Right cardiac atrium (tissue), 5 donors: Measurements from ENCODE around the gene MRPL28. TPM values are rescaled to one million over a fixed set of nuclear protein-coding genes. Genes with fewer than 3 reads are reported as not detected.

Experiments
- ATAC-seq, 2 donors: fragments of 200-7000 bp; cut with Tn5 transposase; one replicate each; pipeline versions ENCODE4 v1.8.0 to v1.9.1; 2020; ENCODE audit warnings: moderate library complexity in 2 of 2, mild to moderate bottlenecking in 1 of 2
- DNase-seq, 3 donors: peaks; one replicate each; pipeline ENCODE4 v3.0.0-alpha.2; 2020
- H3K27ac ChIP-seq: one replicate; pipeline ENCODE4 v1.5.1; 2013; ENCODE audit warnings: mild to moderate bottlenecking, low read length, control low read depth, moderate library complexity
- H3K27me3 ChIP-seq: one replicate; pipeline ENCODE4 v1.6.1; 2013; ENCODE audit not compliant: control insufficient read depth, insufficient read depth
- H3K4me1 ChIP-seq: one replicate; pipeline ENCODE4 v1.6.1; 2013; ENCODE audit warnings: low read length; ENCODE audit not compliant: control insufficient read depth, insufficient read depth
- H3K4me3 ChIP-seq: one replicate; pipeline ENCODE4 v1.5.1; 2013; ENCODE audit warnings: low read length, control low read depth
- H3K9me3 ChIP-seq: one replicate; pipeline ENCODE4 v1.6.1; 2013; ENCODE audit warnings: low read length; ENCODE audit not compliant: control insufficient read depth
- WGBS: extraction: QIAGEN DNeasy Blood & Tissue Kit; methylation state at CpG from one replicate; pipeline ENCODE4 v1.1.7; 2013; 5-methylcytosine and 5-hydroxymethylcytosine counted together
- intact Hi-C, 4 donors: fragments of 100-400 bp; cut with DNase I; formaldehyde crosslinking; loops; one replicate each; pipeline versions ENCODE4 v1.11.0 to v1.14.0; 2022 to 2023
- polyA plus RNA-seq: library from polyadenylated mRNA; stranded (reverse); fragments of 200-250 nt; gene quantifications from one replicate; pipeline ENCODE4 v1.2.3, GENCODE V29; 2013
- total RNA-seq, 4 donors: library from RNA; stranded (reverse); fragmentation: NEBNext Ultra II Directional; extraction: Animal tissue kit (Norgen Biotek cat#: 25700); gene quantifications; one replicate each; pipeline ENCODE4 v1.2.1, GENCODE V29; 2021
- donor health status: healthy with polysubstance abuse.
- donor health status: DM: no; HTN: yes; CAD: no.
- donor health status: DM: no; HTN: no; CAD: no.
- donor health status: DM: no; HTN: yes; CAD: no; lungs with severe emphysema.
- donor health status: DM: yes; HTN: yes; CAD: no.

Gene MRPL28
- total and polyA plus RNA-seq, 5 donors: 63.9 to 130 (median 70.6) TPM

GRCh38 chr16:400061-400591 lies 29.8 kb upstream of the MRPL28 start:
- peak in 1 of 3 donors; percentile 63 for DNase-seq
- H3K4me1 ChIP-seq: no peaks in the 10 kb centered on the region
- H3K27ac ChIP-seq: no peak overlapping the region
- H3K4me3 ChIP-seq: no peak overlapping the region
- no peaks in the 10 kb centered on the region for H3K9me3 ChIP-seq
- intact Hi-C loops: no loop called here
- no peaks in the 10 kb centered on the region for H3K27me3 ChIP-seq
- 70% methylated on average over 10 of the region's 10 CpGs for WGBS
- no peak for ATAC-seq

- ATAC-seq: no peak
- peak in 1 of 3 donors; percentile 47 for DNase-seq
- intact Hi-C loops: loop anchor here in 1 of 4 donors (5.0 to 10.0 kb wide), 2 partner anchors 128 to 265 kb away; partner anchors contain the start of genes CAPN15 and RHOT2
- H3K9me3 ChIP-seq: no peaks in the 10 kb centered on the region
- H3K27ac ChIP-seq: no peak overlapping the region
- no peak overlapping the region for H3K4me3 ChIP-seq
- WGBS: 83% methylated on average over 22 of the region's 22 CpGs
- H3K27me3 ChIP-seq: no peaks in the 10 kb centered on the region
- no peaks in the 10 kb centered on the region for H3K4me1 ChIP-seq
Observed at GRCh38 chr16:399340-400019, 29.1 kb upstream of the MRPL28 start.

- H3K4me3 ChIP-seq: no peak overlapping the region
- H3K27ac ChIP-seq: no peak overlapping the region
- no peaks in the 10 kb centered on the region for H3K9me3 ChIP-seq
- WGBS: 83% methylated on average over 24 of the region's 24 CpGs
- intact Hi-C loops: loop anchor here in 1 of 4 donors (5.0 to 10.0 kb wide), 2 partner anchors 129 to 266 kb away; partner anchors contain the start of genes CAPN15 and RHOT2
- DNase-seq (peak in 1 of 3 donors; percentile 62), ATAC-seq (no peak)
- H3K27me3 ChIP-seq: no peaks in the 10 kb centered on the region
- H3K4me1 ChIP-seq: no peaks in the 10 kb centered on the region
Observed at GRCh38 chr16:398561-399339, 28.4 kb upstream of the MRPL28 start.

- intact Hi-C loops: loop anchor here in 1 of 4 donors (5.0 to 10.0 kb wide), 2 partner anchors 129 to 267 kb away; partner anchors contain the start of genes CAPN15 and RHOT2
- Histone ChIP-seq H3K4me1 (no peaks in the 10 kb centered on the region), H3K9me3 (no peaks in the 10 kb centered on the region), H3K27ac (peak overlapping the region; percentile 14), H3K4me3 (no peak overlapping the region), H3K27me3 (no peaks in the 10 kb centered on the region)
- peak; percentile 72 to 91 (median 90) for DNase-seq
- ATAC-seq: peak; percentile 18 to 34
- 18% methylated on average over 29 of the region's 29 CpGs for WGBS
Observed at GRCh38 chr16:397736-398332, 27.5 kb upstream of the MRPL28 start.

- intact Hi-C loops: loop anchor here in 1 of 4 donors (5.0 to 10.0 kb wide), 2 partner anchors 130 to 268 kb away; partner anchors contain the start of genes CAPN15 and RHOT2
- no peaks in the 10 kb centered on the region for H3K9me3 ChIP-seq
- H3K4me3 ChIP-seq: peak within 1 kb of the TSS; percentile 75
- WGBS: under 1% methylated on average over 75 of the region's 75 CpGs
- H3K27me3 ChIP-seq: no peaks in the 10 kb centered on the region
- no peak for ATAC-seq
- H3K4me1 ChIP-seq: no peaks in the 10 kb centered on the region
- peak within 1 kb of the TSS; percentile 32 for H3K27ac ChIP-seq
- DNase-seq: peak; percentile 58 to 79 (median 77)
Observed at GRCh38 chr16:397135-397661, 26.9 kb upstream of the MRPL28 start, which contains the start of gene NME4. Gene NME4, plus strand, starts transcription at chr16:397199. Its CDS starts 24 bp downstream, at chr16:397223.

- peak overlapping the region; percentile 32 for H3K27ac ChIP-seq
- intact Hi-C loops: loop anchor here in 1 of 4 donors (5.0 to 10.0 kb wide), 2 partner anchors 131 to 268 kb away; partner anchors contain the start of genes CAPN15 and RHOT2
- no peaks in the 10 kb centered on the region for H3K27me3 ChIP-seq
- WGBS: 2% methylated on average over 22 of the region's 22 CpGs
- no peaks in the 10 kb centered on the region for H3K9me3 ChIP-seq
- peak overlapping the region; percentile 75 for H3K4me3 ChIP-seq
- DNase-seq (peak; percentile 68 to 85 (median 82)), ATAC-seq (peak; percentile 27 to 39)
- no peaks in the 10 kb centered on the region for H3K4me1 ChIP-seq
Observed at GRCh38 chr16:396605-397004, 26.3 kb upstream of the MRPL28 start.

- 27% methylated on average over 3 of the region's 3 CpGs for WGBS
- no peaks in the 10 kb centered on the region for H3K27me3 ChIP-seq
- ATAC-seq (no peak), DNase-seq (no peak)
- H3K4me1 ChIP-seq: no peaks in the 10 kb centered on the region
- no peaks in the 10 kb centered on the region for H3K9me3 ChIP-seq
- intact Hi-C loops: loop anchor here in 1 of 4 donors (5.0 to 10.0 kb wide), 2 partner anchors 131 to 269 kb away; partner anchors contain the start of genes CAPN15 and RHOT2
- no peak overlapping the region for H3K4me3 ChIP-seq
- H3K27ac ChIP-seq: no peak overlapping the region
Observed at GRCh38 chr16:396199-396598, 25.9 kb upstream of the MRPL28 start.

- 92% methylated on average over 7 of the region's 7 CpGs for WGBS
- Histone ChIP-seq H3K27ac (no peak overlapping the region), H3K9me3 (no peaks in the 10 kb centered on the region), H3K27me3 (no peaks in the 10 kb centered on the region), H3K4me3 (no peak overlapping the region), H3K4me1 (no peaks in the 10 kb centered on the region)
- ATAC-seq (no peak), DNase-seq (peak in 1 of 3 donors; percentile 30)
- intact Hi-C loops: loop anchor here in 1 of 4 donors (10.0 kb wide), 1 partner anchor 272 kb away; the partner anchor contains the start of gene RHOT2
Observed at GRCh38 chr16:392450-393030, 22.2 kb upstream of the MRPL28 start.

GRCh38 chr16:391885-392335 lies 21.6 kb upstream of the MRPL28 start:
- H3K27me3 ChIP-seq: no peaks in the 10 kb centered on the region
- H3K4me3 ChIP-seq: no peak overlapping the region
- peak; percentile 58 to 84 (median 80) for DNase-seq
- no peaks in the 10 kb centered on the region for H3K9me3 ChIP-seq
- intact Hi-C loops: loop anchor here in 1 of 4 donors (10.0 kb wide), 1 partner anchor 273 kb away; the partner anchor contains the start of gene RHOT2
- peak; percentile 36 to 64 for ATAC-seq
- H3K4me1 ChIP-seq: no peaks in the 10 kb centered on the region
- 69% methylated on average over 7 of the region's 7 CpGs for WGBS
- H3K27ac ChIP-seq: no peak overlapping the region

- intact Hi-C loops: no loop called here
- WGBS: 83% methylated on average over 10 of the region's 10 CpGs
- Histone ChIP-seq H3K27me3 (no peaks in the 10 kb centered on the region), H3K27ac (no peak overlapping the region), H3K4me3 (no peak overlapping the region), H3K4me1 (no peaks in the 10 kb centered on the region), H3K9me3 (no peaks in the 10 kb centered on the region)
- DNase-seq (peak in 2 of 3 donors; percentile 30 to 33), ATAC-seq (no peak)
Observed at GRCh38 chr16:389352-389751, 19.0 kb upstream of the MRPL28 start.
